Ishikawa (cell line): ENCODE data around the gene ATP4B.

Source experiments
- CEBPB ChIP-seq: IDR thresholded peaks from 2 replicates; pipeline ENCODE4 v1.6.1; 2012
- CREB1 ChIP-seq: IDR thresholded peaks from 2 replicates; pipeline ENCODE4 v1.6.1; 2012; ENCODE audit warnings: low read depth
- EGR1 ChIP-seq: IDR thresholded peaks from 2 replicates; pipeline ENCODE4 v1.6.1; 2012
- EP300 ChIP-seq: IDR thresholded peaks from 2 replicates; pipeline ENCODE4 v1.6.1; 2012; ENCODE audit warnings: borderline replicate concordance
- FOXM1 ChIP-seq: IDR thresholded peaks from 2 replicates; pipeline ENCODE4 v1.6.1; 2012; ENCODE audit warnings: low read depth, borderline replicate concordance
- MAX ChIP-seq: IDR thresholded peaks from 2 replicates; pipeline ENCODE4 v1.6.1; 2012
- NFIC ChIP-seq: IDR thresholded peaks from 2 replicates; pipeline ENCODE4 v1.6.1; 2012
- RAD21 ChIP-seq: IDR thresholded peaks from 2 replicates; pipeline ENCODE4 v1.6.1; 2012; ENCODE audit warnings: low read depth
- REST ChIP-seq: IDR thresholded peaks from 2 replicates; pipeline ENCODE4 v1.6.1; 2012; ENCODE audit warnings: low read depth, mild to moderate bottlenecking
- TAF1 ChIP-seq: IDR thresholded peaks from 2 replicates; pipeline ENCODE4 v1.6.1; 2012; ENCODE audit warnings: low read depth, mild to moderate bottlenecking
- TCF12 ChIP-seq: IDR thresholded peaks from 2 replicates; pipeline ENCODE4 v1.6.1; 2012; ENCODE audit warnings: low read depth
- TEAD4 ChIP-seq: IDR thresholded peaks from 2 replicates; pipeline ENCODE4 v1.6.1; 2012
- USF1 ChIP-seq: IDR thresholded peaks from 2 replicates; pipeline ENCODE4 v1.6.1; 2012
- YY1 ChIP-seq: IDR thresholded peaks from 2 replicates; pipeline ENCODE4 v1.6.1; 2012; ENCODE audit warnings: low read depth
- ZBTB7A ChIP-seq: IDR thresholded peaks from 2 replicates; pipeline ENCODE4 v1.6.1; 2012; ENCODE audit warnings: low read depth

Gene ATP4B

DNA sequence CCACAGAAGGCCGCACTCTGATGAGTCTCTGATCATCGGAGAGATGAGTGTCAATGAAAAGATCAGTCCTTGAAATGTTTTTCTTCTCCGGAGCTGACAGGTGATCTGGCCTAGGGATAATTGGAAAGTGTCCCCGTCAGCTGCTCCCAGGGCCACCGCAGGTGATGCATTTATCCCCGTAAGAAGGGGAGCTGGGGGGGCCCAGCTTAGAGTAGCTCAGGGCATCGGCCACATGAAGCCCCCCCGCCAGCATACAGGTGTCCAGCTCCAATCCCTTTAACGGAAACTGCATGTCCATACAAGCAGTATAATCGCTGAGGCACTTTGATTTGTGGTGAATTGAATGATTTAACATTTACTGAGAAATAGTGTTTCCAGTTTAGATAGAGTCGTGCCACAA, 27.7 kb downstream of the ATP4B start:
- TF ChIP-seq RAD21 = no peak
- TF ChIP-seq YY1 = no peak
- no peak for TF ChIP-seq USF1
- no peak for TF ChIP-seq CEBPB
- TF ChIP-seq TEAD4 = no peak
- no peak for TF ChIP-seq TAF1
- no peak for TF ChIP-seq EP300
- no peak for TF ChIP-seq NFIC
- TF ChIP-seq ZBTB7A = no peak
- TF ChIP-seq FOXM1 = no peak
- no peak for TF ChIP-seq MAX
- no peak for TF ChIP-seq EGR1
- no peak for TF ChIP-seq REST
- TF ChIP-seq TCF12 = no peak
- no peak for TF ChIP-seq CREB1

DNA sequence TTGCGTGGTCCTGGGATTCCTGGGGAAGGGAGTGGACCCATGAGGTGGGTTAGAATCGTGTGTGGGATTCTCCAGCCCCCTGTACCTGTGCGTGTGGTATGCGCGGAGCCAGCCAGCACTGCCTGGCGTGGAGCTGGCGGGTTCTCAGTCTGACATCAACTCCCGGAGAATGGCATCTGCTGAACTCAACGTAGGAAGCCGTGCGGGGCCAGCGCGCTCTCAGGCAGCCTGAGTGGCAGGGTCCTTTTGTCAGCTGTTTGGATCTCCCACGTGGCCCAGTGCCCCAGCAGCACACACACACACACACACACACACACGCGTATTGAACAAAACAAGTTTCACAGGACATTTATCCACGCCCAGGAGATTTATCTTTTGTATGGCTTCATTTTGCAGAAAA, 28.1 kb downstream of the ATP4B start:
- TF ChIP-seq FOXM1 = no peak
- TF ChIP-seq YY1 = no peak
- no peak for TF ChIP-seq NFIC
- no peak for TF ChIP-seq CREB1
- no peak for TF ChIP-seq ZBTB7A

- no peak for TF ChIP-seq TEAD4
- no peak for TF ChIP-seq ZBTB7A
- TF ChIP-seq EGR1 = no peak
- no peak for TF ChIP-seq YY1
- no peak for TF ChIP-seq TAF1
- TF ChIP-seq CEBPB = no peak
- TF ChIP-seq REST = no peak
- no peak for TF ChIP-seq FOXM1
- TF ChIP-seq USF1 = no peak
- TF ChIP-seq RAD21 = no peak
- no peak for TF ChIP-seq CREB1
Measured at GRCh38 chr13:113628291-113629270, 29.4 kb downstream of the ATP4B start.

- TF ChIP-seq CREB1 (no peak), EP300 (no peak), MAX (no peak), TAF1 (no peak), TEAD4 (no peak), EGR1 (no peak), REST (no peak), YY1 (no peak), NFIC (no peak), CEBPB (no peak), FOXM1 (no peak), ZBTB7A (no peak), RAD21 (no peak), USF1 (no peak), TCF12 (no peak)
Measured at GRCh38 chr13:113627136-113627535, 30.9 kb downstream of the ATP4B start.
